Ascending aorta (tissue), 2 donors: Measurements from ENCODE around the gene GJB2. TPM values are rescaled to one million over a fixed set of nuclear protein-coding genes. Genes with fewer than 3 reads are reported as not detected.

Experiments
- DNase-seq, 2 donors: peaks; one replicate each; pipeline ENCODE4 v3.0.0-alpha.2; 2019; ENCODE audit warnings: low spot score in 2 of 2
- H3K27ac ChIP-seq, 2 donors: fragments of 200-600 bp; sonication (generic); one replicate each; pipeline ENCODE4 v1.5.1; 2016 to 2017; ENCODE audit warnings: mild to moderate bottlenecking in 1 of 2
- H3K27me3 ChIP-seq: fragments of 200-600 bp; sonication (generic); one replicate; pipeline ENCODE4 v1.5.1; 2017
- H3K36me3 ChIP-seq, 2 donors: fragments of 200-600 bp; sonication (generic); one replicate each; pipeline ENCODE4 v1.5.1; 2016
- H3K4me1 ChIP-seq, 2 donors: fragments of 200-600 bp; sonication (generic); one replicate each; pipeline ENCODE4 v1.5.1; 2016 to 2017; ENCODE audit warnings: mild to moderate bottlenecking in 1 of 2
- H3K4me3 ChIP-seq, 2 donors: fragments of 200-600 bp; sonication (generic); one replicate each; pipeline ENCODE4 v1.5.1; 2016 to 2017; ENCODE audit warnings: mild to moderate bottlenecking in 1 of 2
- H3K9me3 ChIP-seq, 2 donors: fragments of 200-600 bp; sonication (generic); one replicate each; pipeline ENCODE4 v1.5.1; 2016
- CTCF ChIP-seq, 3 experiments: fragments of 200-600 bp in 2 of 3; fragments of 450-650 bp in 1 of 3; sonication (generic) in 2 of 3; IDR thresholded peaks; one replicate each; pipeline ENCODE4 v1.5.1; 2016 to 2019; ENCODE audit warnings: antibody characterized with exemption in 3 of 3, mild to moderate bottlenecking in 1 of 3, moderate library complexity in 1 of 3
- intact Hi-C: fragments of 100-400 bp; cut with DNase I; formaldehyde crosslinking; loops from one replicate; pipeline ENCODE4 v1.15.1; 2023
- total RNA-seq: library from RNA; depleted of rRNA; stranded (reverse); fragments of >200 nt; gene quantifications from one replicate; pipeline ENCODE4 v1.1.0, GENCODE V29; 2016

GJB2 gene
- total RNA-seq, 1 donor from 2014 or later: 0.21 TPM

GRCh38 chr13:20142023-20142926 is 50.5 kb downstream of the GJB2 start:
- peak overlapping the region in 1 of 2 donors; percentile 41 for H3K4me3 ChIP-seq
- H3K27ac ChIP-seq: no peak overlapping the region
- no peak for DNase-seq
- intact Hi-C loops: no loop called here
- H3K27me3 ChIP-seq: peaks cover 3% of the 10 kb centered on the region
- TF ChIP-seq CTCF (IDR thresholded peaks at IDR 0.05): no peak
- H3K4me1 ChIP-seq: no peaks in the 10 kb centered on the region
- no peaks in the 10 kb centered on the region for H3K36me3 ChIP-seq
- no peaks in the 10 kb centered on the region for H3K9me3 ChIP-seq

DNA sequence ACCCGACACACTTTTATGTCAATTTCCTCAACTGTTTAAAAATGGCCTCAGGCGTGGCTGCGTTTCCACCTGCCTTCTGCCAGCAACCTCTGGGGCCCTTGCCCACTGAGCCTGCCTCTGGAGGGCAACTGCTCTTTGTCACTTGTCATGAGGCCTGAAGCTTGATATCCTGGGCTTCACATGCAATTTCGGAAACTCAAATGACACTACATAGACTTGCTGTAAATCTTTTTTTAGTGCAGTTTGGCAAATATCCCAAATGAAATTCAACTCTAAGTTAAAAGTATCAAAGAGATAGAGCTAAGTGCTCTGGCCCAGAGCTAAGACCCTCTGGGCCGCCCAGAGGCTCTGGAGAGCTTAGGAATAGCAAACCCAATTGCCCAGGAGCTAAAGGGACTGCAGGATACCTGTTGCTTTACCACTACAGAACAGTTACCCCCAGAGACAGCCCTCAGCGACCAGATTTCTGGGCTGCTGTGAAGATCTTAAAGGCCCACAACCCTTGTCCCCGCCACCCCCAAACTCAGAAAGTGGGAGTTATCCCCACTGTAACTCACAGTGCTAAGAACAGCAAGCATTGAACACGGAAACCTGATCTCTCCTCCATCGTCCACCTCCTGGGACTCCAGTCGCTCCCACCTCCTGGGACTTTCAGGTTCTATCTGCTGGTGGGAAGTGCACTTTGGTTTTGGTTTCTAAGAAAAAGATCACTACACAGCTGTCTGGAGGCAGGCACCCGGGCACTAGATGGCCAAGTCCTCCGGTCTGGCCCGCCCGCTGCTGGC is 51.3 kb downstream of the GJB2 start:
- no peak for TF ChIP-seq CTCF (IDR thresholded peaks at IDR 0.05)
- peaks cover 9% of the 10 kb centered on the region for H3K27me3 ChIP-seq
- intact Hi-C loops: no loop called here
- H3K36me3 ChIP-seq: no peaks in the 10 kb centered on the region
- no peak for DNase-seq
- no peaks in the 10 kb centered on the region for H3K9me3 ChIP-seq
- no peak overlapping the region for H3K27ac ChIP-seq
- peak overlapping the region in 1 of 2 donors; percentile 41 for H3K4me3 ChIP-seq
- H3K4me1 ChIP-seq: no peaks in the 10 kb centered on the region

DNA sequence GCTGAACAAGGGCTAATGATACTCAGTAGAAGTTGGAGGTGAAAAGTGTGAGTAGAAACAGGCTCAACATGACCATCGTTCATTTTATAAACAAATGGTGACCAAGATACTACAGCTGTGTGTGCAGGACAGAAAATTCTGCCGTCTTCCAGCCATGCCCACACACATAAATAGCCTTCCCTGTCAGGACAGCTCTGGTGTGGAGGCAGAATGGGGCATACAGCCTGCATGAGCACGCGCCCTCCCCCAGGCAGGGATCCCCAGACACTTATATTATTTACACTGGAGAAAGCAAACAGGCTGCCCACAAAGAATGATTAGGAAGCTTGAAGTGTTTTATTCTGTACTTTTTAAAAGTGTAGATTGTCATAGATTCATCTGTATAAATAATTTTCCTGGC is 52.3 kb downstream of the GJB2 start:
- Histone ChIP-seq H3K36me3 (no peaks in the 10 kb centered on the region), H3K27me3 (peaks cover 9% of the 10 kb centered on the region), H3K4me1 (no peaks in the 10 kb centered on the region), H3K27ac (no peak overlapping the region), H3K9me3 (no peaks in the 10 kb centered on the region), H3K4me3 (no peak overlapping the region)
- no peak for TF ChIP-seq CTCF (IDR thresholded peaks at IDR 0.05)
- intact Hi-C loops: no loop called here
- DNase-seq: no peak

DNA sequence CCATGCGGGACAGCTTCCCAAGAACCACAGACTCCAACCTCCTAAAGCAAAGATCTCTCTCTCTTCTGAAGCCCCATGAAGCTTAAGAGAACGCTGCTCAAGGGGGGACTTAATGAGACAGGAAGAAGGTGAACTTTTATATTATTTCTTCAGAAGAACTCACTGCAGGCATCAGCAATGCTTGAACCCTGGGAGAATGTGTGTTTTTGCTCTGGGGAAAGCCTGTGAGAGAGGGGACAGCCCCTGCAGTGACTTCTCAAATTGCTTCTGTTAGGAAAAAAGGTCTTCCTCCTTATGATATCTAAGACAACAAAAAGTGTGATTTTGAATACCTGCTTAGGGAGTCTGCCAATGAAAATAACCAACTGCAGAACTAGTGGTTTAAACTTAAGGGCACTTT is 54.9 kb downstream of the GJB2 start:
- no peak for TF ChIP-seq CTCF (IDR thresholded peaks at IDR 0.05)
- Histone ChIP-seq H3K4me3 (no peak overlapping the region), H3K9me3 (no peaks in the 10 kb centered on the region), H3K36me3 (no peaks in the 10 kb centered on the region), H3K4me1 (no peaks in the 10 kb centered on the region), H3K27me3 (peaks cover 9% of the 10 kb centered on the region), H3K27ac (no peak overlapping the region)
- DNase-seq: no peak
- intact Hi-C loops: no loop called here

Other genes with a start within 250 kb of the GJB2 start
- gene ZMYM2, start 234.2 kb downstream of the GJB2 start, total RNA-seq: 76.6 TPM
- not detected for gene GJA3, start 31.9 kb downstream of the GJB2 start, total RNA-seq
- not detected for gene GJB6, start 39.4 kb upstream of the GJB2 start, total RNA-seq